ENCODE results near the gene COX15.
"Not testable (repeated sequence)": the region's sequence is repeated elsewhere in the genome, so short reads cannot be mapped to it uniquely, and the experiment has no call there.

COX15 gene

GRCh38 chr10:99760321-99760720 lies 28.4 kb upstream of the COX15 start:
- Histone ChIP-seq H3K9me3 (ENCODE audit: control insufficient read depth, low read length) (no peaks in the 10 kb centered on the region), H3K27me3 (ENCODE audit: control insufficient read depth, insufficient read depth, low read length) (no peaks in the 10 kb centered on the region), H3K4me3 (ENCODE audit: low read length) (no peak overlapping the region), H3K9ac (ENCODE audit: low read length) (no peak overlapping the region), H3K4me1 (ENCODE audit: control insufficient read depth, insufficient read depth, low read length) (no peaks in the 10 kb centered on the region), H3K36me3 (ENCODE audit: control insufficient read depth, insufficient read depth, low read length) (no peaks in the 10 kb centered on the region)

DNA sequence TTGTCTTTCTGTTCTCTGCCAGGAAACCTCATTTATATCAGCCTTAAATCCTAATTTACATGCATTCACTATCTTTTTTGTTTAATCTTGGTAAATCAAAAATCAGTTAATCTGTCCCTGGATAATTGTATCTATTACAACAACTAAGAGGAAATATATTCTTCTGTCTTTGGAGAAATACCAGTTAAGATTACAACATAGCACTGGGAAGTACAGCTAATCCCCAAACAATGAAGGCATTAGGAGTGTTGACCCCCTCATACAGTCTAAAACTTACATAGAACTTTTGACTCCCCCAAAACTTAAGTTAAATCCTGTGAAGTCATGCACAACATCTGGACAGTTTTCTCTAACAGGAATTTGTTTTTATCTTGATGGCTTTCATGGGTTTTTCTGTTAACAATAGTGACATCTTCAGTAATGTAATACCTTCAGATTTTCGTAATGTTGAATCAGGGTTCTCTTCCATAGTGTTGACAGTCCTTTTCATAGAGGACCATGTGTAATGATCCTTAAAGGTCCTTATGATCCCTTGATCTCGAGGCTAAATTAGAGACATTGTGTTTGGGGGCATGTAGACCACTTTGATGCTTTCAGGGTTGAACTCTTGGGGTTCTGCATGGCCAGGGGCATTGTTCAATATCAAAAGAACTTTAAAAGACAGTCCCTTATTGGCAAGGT lies 26.4 kb upstream of the COX15 start:
- H3K9me3 ChIP-seq (ENCODE audit: control insufficient read depth, low read length): no peaks in the 10 kb centered on the region
- no peak overlapping the region for H3K4me3 ChIP-seq (ENCODE audit: low read length)
- H3K27me3 ChIP-seq (ENCODE audit: control insufficient read depth, insufficient read depth, low read length): no peaks in the 10 kb centered on the region
- H3K4me1 ChIP-seq (ENCODE audit: control insufficient read depth, insufficient read depth, low read length): no peaks in the 10 kb centered on the region
- no peaks in the 10 kb centered on the region for H3K36me3 ChIP-seq (ENCODE audit: control insufficient read depth, insufficient read depth, low read length)
- H3K9ac ChIP-seq (ENCODE audit: low read length): no peak overlapping the region

DNA sequence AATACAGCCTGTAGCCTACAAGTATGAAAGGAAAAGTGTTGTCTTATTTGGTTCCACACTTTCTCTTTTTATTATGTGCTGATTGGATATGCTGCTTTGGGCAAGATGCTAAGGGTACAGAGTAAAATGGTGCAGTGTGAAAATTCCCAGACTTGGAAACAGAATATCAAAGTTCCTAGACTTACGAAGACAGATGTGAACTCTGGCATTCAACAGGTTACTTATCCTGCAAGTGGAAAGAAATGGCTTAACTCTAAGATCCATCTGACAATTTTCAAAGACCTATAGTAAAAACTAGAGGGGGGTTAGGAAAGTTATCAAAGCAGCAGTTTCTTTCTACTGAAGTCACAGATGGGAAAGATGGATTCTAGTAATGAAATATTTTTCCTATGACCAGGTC lies 24.2 kb upstream of the COX15 start:
- H3K4me1 ChIP-seq (ENCODE audit: control insufficient read depth, insufficient read depth, low read length): no peaks in the 10 kb centered on the region
- no peak overlapping the region for H3K9ac ChIP-seq (ENCODE audit: low read length)
- no peaks in the 10 kb centered on the region for H3K27me3 ChIP-seq (ENCODE audit: control insufficient read depth, insufficient read depth, low read length)
- H3K36me3 ChIP-seq (ENCODE audit: control insufficient read depth, insufficient read depth, low read length): no peaks in the 10 kb centered on the region
- no peaks in the 10 kb centered on the region for H3K9me3 ChIP-seq (ENCODE audit: control insufficient read depth, low read length)
- no peak overlapping the region for H3K4me3 ChIP-seq (ENCODE audit: low read length)

DNA sequence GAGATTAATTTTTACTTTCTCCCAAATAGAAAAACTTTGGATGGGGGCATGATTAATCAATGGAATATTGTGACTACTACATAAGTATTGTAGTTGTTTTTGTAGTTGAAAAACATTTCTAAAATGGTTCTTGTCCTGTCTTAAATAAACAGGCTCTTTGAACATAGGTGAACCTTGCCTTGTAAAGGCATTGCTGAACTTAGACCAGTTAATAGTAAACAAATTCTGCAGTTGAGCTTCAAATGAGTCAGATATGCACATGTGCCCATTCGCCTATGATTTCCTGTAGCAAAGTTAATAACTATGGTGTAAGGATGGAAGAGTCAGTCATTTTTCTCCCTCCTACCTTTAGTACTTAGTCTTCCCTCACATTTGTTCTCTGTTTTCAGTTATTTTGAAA lies 22.7 kb upstream of the COX15 start:
- no peaks in the 10 kb centered on the region for H3K4me1 ChIP-seq (ENCODE audit: control insufficient read depth, insufficient read depth, low read length)
- no peaks in the 10 kb centered on the region for H3K36me3 ChIP-seq (ENCODE audit: control insufficient read depth, insufficient read depth, low read length)
- no peaks in the 10 kb centered on the region for H3K27me3 ChIP-seq (ENCODE audit: control insufficient read depth, insufficient read depth, low read length)
- no peaks in the 10 kb centered on the region for H3K9me3 ChIP-seq (ENCODE audit: control insufficient read depth, low read length)
- H3K4me3 ChIP-seq (ENCODE audit: low read length): no peak overlapping the region
- H3K9ac ChIP-seq (ENCODE audit: low read length): no peak overlapping the region

DNA sequence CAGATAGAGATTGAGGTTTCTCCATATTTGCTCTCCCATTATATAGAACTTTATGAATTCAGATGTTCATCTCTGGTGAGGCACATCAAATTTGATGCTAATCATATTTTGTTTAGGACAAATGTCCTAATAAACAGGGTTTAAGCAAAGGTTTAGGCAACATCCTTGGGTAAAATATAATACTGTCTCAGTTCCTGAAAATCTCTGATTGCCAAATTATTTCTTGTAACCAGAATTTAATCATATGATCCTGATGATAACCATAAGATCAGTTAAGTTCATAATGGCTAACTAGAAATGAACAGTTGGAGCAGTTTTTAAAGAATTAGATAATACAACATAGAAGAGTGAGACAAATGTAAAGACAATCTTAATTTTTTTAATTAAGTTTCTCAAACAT lies 18.7 kb upstream of the COX15 start:
- Histone ChIP-seq H3K4me1 (ENCODE audit: control insufficient read depth, insufficient read depth, low read length) (no peaks in the 10 kb centered on the region), H3K36me3 (ENCODE audit: control insufficient read depth, insufficient read depth, low read length) (peaks cover 5% of the 10 kb centered on the region), H3K9ac (ENCODE audit: low read length) (no peak overlapping the region), H3K9me3 (ENCODE audit: control insufficient read depth, low read length) (no peaks in the 10 kb centered on the region), H3K4me3 (ENCODE audit: low read length) (no peak overlapping the region), H3K27me3 (ENCODE audit: control insufficient read depth, insufficient read depth, low read length) (no peaks in the 10 kb centered on the region)

GRCh38 chr10:99748823-99749451 lies 17.0 kb upstream of the COX15 start:
- Histone ChIP-seq H3K36me3 (ENCODE audit: control insufficient read depth, insufficient read depth, low read length) (peaks cover 5% of the 10 kb centered on the region), H3K27me3 (ENCODE audit: control insufficient read depth, insufficient read depth, low read length) (no peaks in the 10 kb centered on the region), H3K9ac (ENCODE audit: low read length) (no peak overlapping the region), H3K9me3 (ENCODE audit: control insufficient read depth, low read length) (no peaks in the 10 kb centered on the region), H3K4me1 (ENCODE audit: control insufficient read depth, insufficient read depth, low read length) (no peaks in the 10 kb centered on the region), H3K4me3 (ENCODE audit: low read length) (no peak overlapping the region)

GRCh38 chr10:99746166-99746565 lies 14.2 kb upstream of the COX15 start:
- not testable (repeated sequence) for H3K9me3 ChIP-seq (ENCODE audit: control insufficient read depth, low read length); H3K36me3 ChIP-seq (ENCODE audit: control insufficient read depth, insufficient read depth, low read length); H3K4me3 ChIP-seq (ENCODE audit: low read length); H3K4me1 ChIP-seq (ENCODE audit: control insufficient read depth, insufficient read depth, low read length); H3K9ac ChIP-seq (ENCODE audit: low read length); H3K27me3 ChIP-seq (ENCODE audit: control insufficient read depth, insufficient read depth, low read length)

DNA sequence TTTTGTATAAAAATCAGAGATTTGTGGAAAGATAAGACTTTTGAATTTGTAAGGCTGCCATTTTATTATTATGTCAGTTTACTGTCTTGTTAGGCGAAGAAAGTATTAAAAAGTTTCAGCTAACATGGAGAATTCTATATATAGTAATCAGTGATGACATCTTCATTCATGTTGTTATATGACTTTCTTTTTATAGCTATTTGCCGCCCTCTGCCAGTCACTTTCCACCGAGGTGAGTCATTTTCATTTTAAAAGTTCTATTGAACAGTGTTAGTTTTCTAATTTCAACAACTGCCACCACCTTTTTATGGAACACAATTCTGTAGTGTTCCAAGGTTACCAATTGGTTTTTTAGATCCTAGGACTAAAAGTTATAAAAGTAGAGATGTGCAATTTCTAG lies 11.9 kb upstream of the COX15 start:
- Histone ChIP-seq H3K27me3 (ENCODE audit: control insufficient read depth, insufficient read depth, low read length) (no peaks in the 10 kb centered on the region), H3K4me1 (ENCODE audit: control insufficient read depth, insufficient read depth, low read length) (no peaks in the 10 kb centered on the region), H3K9me3 (ENCODE audit: control insufficient read depth, low read length) (no peaks in the 10 kb centered on the region), H3K36me3 (ENCODE audit: control insufficient read depth, insufficient read depth, low read length) (peaks cover 5% of the 10 kb centered on the region), H3K9ac (ENCODE audit: low read length) (no peak overlapping the region), H3K4me3 (ENCODE audit: low read length) (no peak overlapping the region)

- H3K4me3 ChIP-seq (ENCODE audit: low read length): no peak overlapping the region
- H3K4me1 ChIP-seq (ENCODE audit: control insufficient read depth, insufficient read depth, low read length): no peaks in the 10 kb centered on the region
- no peaks in the 10 kb centered on the region for H3K9me3 ChIP-seq (ENCODE audit: control insufficient read depth, low read length)
- H3K27me3 ChIP-seq (ENCODE audit: control insufficient read depth, insufficient read depth, low read length): no peaks in the 10 kb centered on the region
- peaks cover 5% of the 10 kb centered on the region for H3K36me3 ChIP-seq (ENCODE audit: control insufficient read depth, insufficient read depth, low read length)
- H3K9ac ChIP-seq (ENCODE audit: low read length): no peak overlapping the region
These were observed 10.8 kb upstream of the COX15 start for GRCh38 chr10:99742701-99743100.

DNA sequence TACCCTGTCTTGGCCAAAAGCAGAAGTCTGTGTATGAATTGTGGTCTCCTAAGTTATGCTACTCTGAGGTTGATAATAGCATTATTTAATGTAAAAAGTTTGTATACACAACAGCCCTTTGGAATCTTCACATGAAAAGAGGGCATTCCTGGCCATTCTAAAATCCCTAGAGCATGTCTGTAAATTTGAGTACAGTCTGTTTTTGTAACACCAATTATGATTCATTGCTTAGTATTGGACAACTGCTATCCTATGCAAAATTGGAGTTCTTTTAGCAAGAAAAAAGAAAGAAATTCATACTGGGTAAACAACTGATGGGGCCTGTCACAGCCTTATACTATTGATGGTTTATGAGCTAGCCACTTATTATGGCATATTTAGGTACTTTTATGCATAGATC lies 10.3 kb upstream of the COX15 start:
- H3K9ac ChIP-seq (ENCODE audit: low read length): no peak overlapping the region
- H3K36me3 ChIP-seq (ENCODE audit: control insufficient read depth, insufficient read depth, low read length): peaks cover 4% of the 10 kb centered on the region
- H3K27me3 ChIP-seq (ENCODE audit: control insufficient read depth, insufficient read depth, low read length): no peaks in the 10 kb centered on the region
- no peak overlapping the region for H3K4me3 ChIP-seq (ENCODE audit: low read length)
- H3K4me1 ChIP-seq (ENCODE audit: control insufficient read depth, insufficient read depth, low read length): no peaks in the 10 kb centered on the region
- no peaks in the 10 kb centered on the region for H3K9me3 ChIP-seq (ENCODE audit: control insufficient read depth, low read length)

- H3K36me3 ChIP-seq (ENCODE audit: control insufficient read depth, insufficient read depth, low read length): no peaks in the 10 kb centered on the region
- H3K4me3 ChIP-seq (ENCODE audit: low read length): no peak overlapping the region
- no peaks in the 10 kb centered on the region for H3K27me3 ChIP-seq (ENCODE audit: control insufficient read depth, insufficient read depth, low read length)
- no peak overlapping the region for H3K9ac ChIP-seq (ENCODE audit: low read length)
- no peaks in the 10 kb centered on the region for H3K4me1 ChIP-seq (ENCODE audit: control insufficient read depth, insufficient read depth, low read length)
- no peaks in the 10 kb centered on the region for H3K9me3 ChIP-seq (ENCODE audit: control insufficient read depth, low read length)
These were observed 9.1 kb upstream of the COX15 start for GRCh38 chr10:99740933-99741559.

- H3K4me3 ChIP-seq (ENCODE audit: low read length): no peak overlapping the region
- H3K4me1 ChIP-seq (ENCODE audit: control insufficient read depth, insufficient read depth, low read length): no peaks in the 10 kb centered on the region
- H3K9me3 ChIP-seq (ENCODE audit: control insufficient read depth, low read length): no peaks in the 10 kb centered on the region
- H3K36me3 ChIP-seq (ENCODE audit: control insufficient read depth, insufficient read depth, low read length): no peaks in the 10 kb centered on the region
- H3K9ac ChIP-seq (ENCODE audit: low read length): no peak overlapping the region
- no peaks in the 10 kb centered on the region for H3K27me3 ChIP-seq (ENCODE audit: control insufficient read depth, insufficient read depth, low read length)
These were observed 8.3 kb upstream of the COX15 start for GRCh38 chr10:99740260-99740659.

Data from mucosa of stomach (tissue), 1 donor.